Measurements from ENCODE around the gene CD99L2. TPM values are rescaled to one million over a fixed set of nuclear protein-coding genes. Genes with fewer than 3 reads are reported as not detected.

CD99L2 gene
- total RNA-seq, 1 experiment from 2014 or later: 7.3 TPM

DNA sequence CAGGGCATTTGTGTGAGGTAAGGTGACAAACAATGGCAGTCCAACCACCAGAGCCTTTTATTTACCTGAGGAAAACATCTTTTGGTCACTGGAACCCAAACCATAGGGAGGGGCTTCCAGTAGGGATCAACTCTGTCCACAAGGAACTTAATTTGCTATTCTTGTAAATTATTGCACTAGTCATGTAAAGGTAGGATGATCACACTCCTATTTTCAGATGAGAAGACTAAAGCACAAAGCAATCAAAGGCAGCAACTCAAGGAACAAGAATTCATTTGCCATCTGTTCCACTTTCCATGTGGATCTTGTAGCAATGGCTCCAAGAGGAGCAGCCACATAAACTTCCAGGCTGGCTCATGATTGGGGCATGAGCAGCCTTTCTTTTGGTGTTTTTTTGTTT, 35.3 kb downstream of the CD99L2 start:
- Histone ChIP-seq H4K5ac (ENCODE audit: insufficient read length, low read depth, low read length) (no peak overlapping the region), H2BK120ac (ENCODE audit: low read depth, low read length, poor library complexity, severe bottlenecking) (no peak overlapping the region), H2BK20ac (ENCODE audit: low read depth, low read length, poor library complexity, severe bottlenecking) (no peak overlapping the region), H2BK12ac (ENCODE audit: insufficient read length, low read depth, low read length) (no peak overlapping the region), H3K9me3 (ENCODE audit: control insufficient read depth, low read depth, low read length) (no peaks in the 10 kb centered on the region), H3K27ac (ENCODE audit: insufficient read length, low read depth, low read length) (no peak overlapping the region), H3K23ac (ENCODE audit: insufficient read length, low read depth, low read length) (no peak overlapping the region), H3K14ac (ENCODE audit: insufficient read depth, low read length) (no peak overlapping the region), H3K79me1 (ENCODE audit: insufficient read depth, low read depth, low read length, poor library complexity, severe bottlenecking) (peaks cover 5% of the 10 kb centered on the region), H3K23me2 (ENCODE audit: insufficient read length, low read depth, low read length, poor library complexity, severe bottlenecking) (no peaks in the 10 kb centered on the region), H4K8ac (replicated peaks; ENCODE audit: insufficient read length, low read depth, low read length) (no peak overlapping the region), H3K4ac (ENCODE audit: low read depth, low read length) (no peak overlapping the region), H3K9ac (ENCODE audit: extremely low read depth, insufficient read length, low read length) (no peak overlapping the region), H4K20me1 (ENCODE audit: control insufficient read depth, insufficient read depth, insufficient read length) (no peaks in the 10 kb centered on the region), H3K4me2 (ENCODE audit: insufficient read depth, insufficient read length, low read length) (no peak overlapping the region), H2AFZ (ENCODE audit: low read length) (no peak overlapping the region), H2AK5ac (ENCODE audit: insufficient read length, low read length) (no peak overlapping the region), H2BK5ac (ENCODE audit: insufficient read length, low read length) (no peak overlapping the region), H2BK15ac (ENCODE audit: low read depth, low read length) (no peak overlapping the region), H3K56ac (ENCODE audit: insufficient read length, low read depth, low read length) (no peak overlapping the region), H4K91ac (ENCODE audit: insufficient read length, low read depth, low read length) (no peak overlapping the region), H3T11ph (ENCODE audit: low read length) (no peak overlapping the region), H3K79me2 (ENCODE audit: insufficient read depth, low read length) (no peaks in the 10 kb centered on the region; the same call in 1 of the 2 replicates), H3K18ac (ENCODE audit: insufficient read length, low read depth, low read length) (no peak overlapping the region), H3K27me3 (ENCODE audit: insufficient read depth, low read length) (no peaks in the 10 kb centered on the region), H3K4me1 (ENCODE audit: insufficient read depth, low read length) (no peaks in the 10 kb centered on the region)
- no peak overlapping the region for H3K27ac Mint-ChIP-seq
- DNase-seq: no peak
- TF ChIP-seq, protein P1, sequence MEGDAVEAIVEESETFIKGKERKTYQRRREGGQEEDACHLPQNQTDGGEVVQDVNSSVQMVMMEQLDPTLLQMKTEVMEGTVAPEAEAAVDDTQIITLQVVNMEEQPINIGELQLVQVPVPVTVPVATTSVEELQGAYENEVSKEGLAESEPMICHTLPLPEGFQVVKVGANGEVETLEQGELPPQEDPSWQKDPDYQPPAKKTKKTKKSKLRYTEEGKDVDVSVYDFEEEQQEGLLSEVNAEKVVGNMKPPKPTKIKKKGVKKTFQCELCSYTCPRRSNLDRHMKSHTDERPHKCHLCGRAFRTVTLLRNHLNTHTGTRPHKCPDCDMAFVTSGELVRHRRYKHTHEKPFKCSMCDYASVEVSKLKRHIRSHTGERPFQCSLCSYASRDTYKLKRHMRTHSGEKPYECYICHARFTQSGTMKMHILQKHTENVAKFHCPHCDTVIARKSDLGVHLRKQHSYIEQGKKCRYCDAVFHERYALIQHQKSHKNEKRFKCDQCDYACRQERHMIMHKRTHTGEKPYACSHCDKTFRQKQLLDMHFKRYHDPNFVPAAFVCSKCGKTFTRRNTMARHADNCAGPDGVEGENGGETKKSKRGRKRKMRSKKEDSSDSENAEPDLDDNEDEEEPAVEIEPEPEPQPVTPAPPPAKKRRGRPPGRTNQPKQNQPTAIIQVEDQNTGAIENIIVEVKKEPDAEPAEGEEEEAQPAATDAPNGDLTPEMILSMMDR (conservative IDR thresholded peaks at IDR 0.05): no peak
- H3K4me1 Mint-ChIP-seq: peaks cover 3 to 6% of the 10 kb centered on the region in 2 experiments
- peaks cover 14 to 19% (median 15%) of the 10 kb centered on the region in 3 experiments for H3K36me3 Mint-ChIP-seq (ENCODE audit: insufficient read depth in 1 of 3, low read depth in 3 of 3)
- H3K27me3 Mint-ChIP-seq (ENCODE audit: low read depth): no peaks in the 10 kb centered on the region; the same call in 1 of the 2 replicates
- no peak overlapping the region for H3K4me3 Mint-ChIP-seq
- peaks cover 50 to 65% of the 10 kb centered on the region in 2 experiments for H3K9me3 Mint-ChIP-seq
